ENCODE measurements around the gene MAFG. TPM values are rescaled to one million over a fixed set of nuclear protein-coding genes. Genes with fewer than 3 reads are reported as not detected.

The MAFG gene
- polyA plus RNA-seq, 1 donor, result 12.1 TPM

DNA sequence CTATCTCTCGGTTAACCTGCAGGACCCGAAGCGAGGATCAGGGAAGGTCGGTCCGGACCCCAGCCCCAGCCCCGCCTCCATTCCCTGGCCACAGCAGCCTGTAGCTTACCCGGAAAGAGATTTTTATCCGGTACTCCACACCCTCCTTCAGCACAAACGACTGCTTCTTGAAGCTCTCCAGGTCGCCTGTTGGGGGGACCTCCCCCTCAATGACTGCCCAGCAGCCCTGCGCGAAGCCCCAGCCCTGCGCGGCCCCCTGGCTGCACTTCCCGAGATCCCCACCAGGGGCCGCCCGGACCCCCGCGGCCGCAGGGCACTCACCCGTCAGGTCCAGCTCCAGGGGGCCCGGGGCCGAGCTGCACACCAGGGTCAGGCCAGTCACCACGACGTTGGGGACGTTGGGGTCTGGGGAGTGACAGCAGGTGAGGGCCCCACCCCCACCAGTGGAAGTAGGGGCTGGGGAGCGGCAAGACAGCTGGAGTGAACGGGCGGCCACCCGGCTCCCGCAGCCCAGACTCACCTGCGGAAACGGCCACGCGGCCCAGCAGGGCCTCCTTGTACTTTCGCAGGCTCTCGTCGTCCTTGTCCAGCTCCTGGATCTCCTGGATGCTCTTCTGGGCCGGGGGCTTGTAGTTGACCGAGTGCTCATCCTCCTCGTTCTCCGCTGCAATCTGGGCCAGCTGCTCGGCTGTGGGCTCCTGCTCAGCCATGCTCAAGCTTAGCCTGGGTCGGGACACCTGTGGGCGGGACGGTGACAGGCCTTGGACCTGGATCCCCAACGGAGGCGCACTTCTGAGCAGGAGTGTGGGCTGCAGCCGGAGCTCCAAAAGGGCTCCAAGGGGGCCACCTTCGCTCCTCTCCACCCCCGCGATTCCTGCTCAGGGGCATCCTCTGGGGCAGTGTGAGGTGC, 58.1 kb downstream of the MAFG start:
- no peak for DNase-seq

DNA sequence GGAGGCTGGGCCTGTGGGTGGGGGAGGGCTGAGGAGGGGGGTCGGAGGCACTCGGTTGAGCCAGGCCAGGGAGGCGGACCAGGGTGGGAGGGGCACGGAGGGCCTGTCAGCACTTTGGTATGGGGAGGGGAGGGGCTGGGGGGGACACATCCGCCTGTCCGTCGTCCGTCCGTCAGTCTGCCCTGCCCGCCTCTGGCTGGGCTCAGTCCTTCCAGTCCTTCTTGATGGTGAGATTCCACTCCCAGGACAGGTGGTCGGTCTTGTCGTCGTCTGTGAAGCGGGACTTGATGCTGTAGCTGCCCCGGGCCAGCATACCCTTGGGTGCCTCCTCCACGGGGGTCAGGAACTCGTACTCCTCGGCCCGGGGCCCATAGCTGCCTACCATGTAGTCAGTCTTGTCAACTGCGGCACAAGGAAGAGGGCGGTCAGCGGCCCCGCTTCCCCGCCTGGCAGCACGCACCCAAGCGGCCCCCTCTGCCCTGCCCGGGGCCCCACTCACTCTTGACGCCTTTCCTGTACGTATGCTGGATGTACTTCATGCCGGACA, 58.8 kb downstream of the MAFG start:
- no peak for DNase-seq

Other genes starting within 250 kb of the MAFG start
- gene ARL16, start 243.9 kb downstream of the MAFG start, polyA plus RNA-seq (ENCODE audit: insufficient read length), result 50.2 TPM
- gene HGS, start 243.7 kb downstream of the MAFG start, polyA plus RNA-seq (ENCODE audit: insufficient read length), result 96.5 TPM
- gene MRPL12, start 224.4 kb downstream of the MAFG start, polyA plus RNA-seq (ENCODE audit: insufficient read length), result 34.1 TPM
- 13.0 TPM for gene SLC25A10, start 215.5 kb downstream of the MAFG start, polyA plus RNA-seq (ENCODE audit: insufficient read length)
- 9.2 TPM for gene GCGR, start 123.6 kb downstream of the MAFG start, polyA plus RNA-seq (ENCODE audit: insufficient read length)
- gene MCRIP1, start 94.4 kb downstream of the MAFG start, polyA plus RNA-seq (ENCODE audit: insufficient read length), result 65.0 TPM
- gene PPP1R27, start 92.7 kb downstream of the MAFG start, polyA plus RNA-seq (ENCODE audit: insufficient read length), result 0.22 TPM
- 425 TPM for gene P4HB, start 67.2 kb downstream of the MAFG start, polyA plus RNA-seq (ENCODE audit: insufficient read length)
- 149 TPM for gene ARHGDIA, start 56.4 kb downstream of the MAFG start, polyA plus RNA-seq (ENCODE audit: insufficient read length)
- 70.2 TPM for gene ALYREF, start 36.1 kb downstream of the MAFG start, polyA plus RNA-seq (ENCODE audit: insufficient read length)
- 62.1 TPM for gene ANAPC11, start 36.0 kb downstream of the MAFG start, polyA plus RNA-seq (ENCODE audit: insufficient read length)
- 0.90 TPM for gene NPB, start 25.5 kb downstream of the MAFG start, polyA plus RNA-seq (ENCODE audit: insufficient read length)
- gene PCYT2, start 16.3 kb downstream of the MAFG start, polyA plus RNA-seq (ENCODE audit: insufficient read length), result 41.5 TPM
- 15.0 TPM for gene SIRT7, start 9.6 kb downstream of the MAFG start, polyA plus RNA-seq (ENCODE audit: insufficient read length)
- 19.9 TPM for gene PYCR1, start 9.6 kb upstream of the MAFG start, polyA plus RNA-seq (ENCODE audit: insufficient read length)
- gene MYADML2, start 19.5 kb upstream of the MAFG start, polyA plus RNA-seq (ENCODE audit: insufficient read length), result 0.18 TPM
- gene NOTUM, start 33.5 kb upstream of the MAFG start, polyA plus RNA-seq (ENCODE audit: insufficient read length), result 2.2 TPM
- 25.3 TPM for gene ASPSCR1, start 49.9 kb upstream of the MAFG start, polyA plus RNA-seq (ENCODE audit: insufficient read length)
- gene CENPX, start 95.1 kb upstream of the MAFG start, polyA plus RNA-seq (ENCODE audit: insufficient read length), result 34.4 TPM
- 10.4 TPM for gene LRRC45, start 95.6 kb upstream of the MAFG start, polyA plus RNA-seq (ENCODE audit: insufficient read length)
- 10.1 TPM for gene RAC3, start 103.9 kb upstream of the MAFG start, polyA plus RNA-seq (ENCODE audit: insufficient read length)
- 69.8 TPM for gene DCXR, start 110.0 kb upstream of the MAFG start, polyA plus RNA-seq (ENCODE audit: insufficient read length)
- gene RFNG, start 124.1 kb upstream of the MAFG start, polyA plus RNA-seq (ENCODE audit: insufficient read length), result 37.3 TPM
- 102 TPM for gene GPS1, start 124.2 kb upstream of the MAFG start, polyA plus RNA-seq (ENCODE audit: insufficient read length)
- 74.1 TPM for gene DUS1L, start 138.1 kb upstream of the MAFG start, polyA plus RNA-seq (ENCODE audit: insufficient read length)
- gene FASN, start 170.5 kb upstream of the MAFG start, polyA plus RNA-seq (ENCODE audit: insufficient read length), result 34.3 TPM

Data from left kidney (tissue), 2 donors.